Lower lobe of right lung (tissue), 2 donors: ENCODE measurements around the gene ELAVL1. TPM values are rescaled to one million over a fixed set of nuclear protein-coding genes. Genes with fewer than 3 reads are reported as not detected.

ENCODE experiments used
- ATAC-seq, 2 donors: fragments of 200-7000 bp; cut with Tn5 transposase; one replicate each; pipeline ENCODE4 v1.9.1; 2020 to 2022; ENCODE audit warnings: mild to moderate bottlenecking in 2 of 2, moderate library complexity in 2 of 2
- DNase-seq: peaks from one replicate; pipeline ENCODE4 v3.0.0-alpha.2; 2020
- H3K27ac ChIP-seq: fragments of 200-600 bp; one replicate; pipeline ENCODE4 v1.8.0; 2022
- H3K27me3 ChIP-seq: fragments of 200-600 bp; one replicate; pipeline ENCODE4 v1.8.0; 2022; ENCODE audit warnings: low read depth
- H3K36me3 ChIP-seq: fragments of 200-600 bp; one replicate; pipeline ENCODE4 v1.8.0; 2022; ENCODE audit warnings: mild to moderate bottlenecking
- H3K4me1 ChIP-seq: fragments of 200-600 bp; one replicate; pipeline ENCODE4 v1.8.0; 2022
- H3K4me3 ChIP-seq: fragments of 200-600 bp; one replicate; pipeline ENCODE4 v1.8.0; 2022; ENCODE audit warnings: mild to moderate bottlenecking
- H3K9me3 ChIP-seq: fragments of 200-600 bp; one replicate; pipeline ENCODE4 v1.8.0; 2022
- CTCF ChIP-seq: fragments of 200-600 bp; IDR thresholded peaks from one replicate; pipeline ENCODE4 v1.8.0; 2022; ENCODE audit warnings: antibody characterized with exemption, mild to moderate bottlenecking
- intact Hi-C: fragments of 100-400 bp; cut with DNase I; formaldehyde crosslinking; loops from one replicate; pipeline ENCODE4 v1.11.0; 2022
- total RNA-seq: library from RNA; stranded (reverse); fragmentation: NEBNext Ultra II Directional; extraction: Animal tissue kit (Norgen Biotek cat#: 25700); gene quantifications from one replicate; pipeline ENCODE4 v1.2.1, GENCODE V29; 2021
- donor health status: DM: no; HTN: yes; CAD: no; lungs with severe emphysema.

ELAVL1 gene
- total RNA-seq, 1 donor from 2014 or later: 66.3 TPM

- Histone ChIP-seq H3K9me3 (no peaks in the 10 kb centered on the region), H3K36me3 (no peaks in the 10 kb centered on the region), H3K4me1 (peaks cover 11% of the 10 kb centered on the region), H3K4me3 (no peak overlapping the region), H3K27ac (no peak overlapping the region), H3K27me3 (peaks cover 4% of the 10 kb centered on the region)
- DNase-seq (no peak), ATAC-seq (no peak)
- intact Hi-C loops: no loop called here
- no peak for TF ChIP-seq CTCF
These were observed 40.6 kb upstream of the ELAVL1 start for GRCh38 chr19:8045872-8046568.

GRCh38 chr19:8044018-8044417, 38.6 kb upstream of the ELAVL1 start:
- ATAC-seq (no peak), DNase-seq (no peak)
- intact Hi-C loops: no loop called here
- no peaks in the 10 kb centered on the region for H3K4me1 ChIP-seq
- no peaks in the 10 kb centered on the region for H3K36me3 ChIP-seq
- no peak overlapping the region for H3K27ac ChIP-seq
- H3K27me3 ChIP-seq: no peaks in the 10 kb centered on the region
- no peaks in the 10 kb centered on the region for H3K9me3 ChIP-seq
- TF ChIP-seq CTCF: no peak
- no peak overlapping the region for H3K4me3 ChIP-seq

- DNase-seq: no peak
- Histone ChIP-seq H3K27me3 (no peaks in the 10 kb centered on the region), H3K36me3 (no peaks in the 10 kb centered on the region), H3K9me3 (no peaks in the 10 kb centered on the region), H3K4me1 (no peaks in the 10 kb centered on the region), H3K27ac (no peak overlapping the region), H3K4me3 (no peak overlapping the region)
- TF ChIP-seq CTCF: no peak
- no peak for ATAC-seq
- intact Hi-C loops: no loop called here
These were observed 37.5 kb upstream of the ELAVL1 start for GRCh38 chr19:8042900-8043299.

- ATAC-seq (no peak), DNase-seq (no peak)
- intact Hi-C loops: no loop called here
- Histone ChIP-seq H3K27ac (no peak overlapping the region), H3K36me3 (no peaks in the 10 kb centered on the region), H3K9me3 (no peaks in the 10 kb centered on the region), H3K4me3 (no peak overlapping the region), H3K27me3 (no peaks in the 10 kb centered on the region), H3K4me1 (no peaks in the 10 kb centered on the region)
- no peak for TF ChIP-seq CTCF
These were observed 36.1 kb upstream of the ELAVL1 start for GRCh38 chr19:8041531-8041931.

- DNase-seq (no peak), ATAC-seq (no peak)
- no peaks in the 10 kb centered on the region for H3K27me3 ChIP-seq
- intact Hi-C loops: no loop called here
- H3K36me3 ChIP-seq: no peaks in the 10 kb centered on the region
- H3K4me1 ChIP-seq: no peaks in the 10 kb centered on the region
- H3K9me3 ChIP-seq: no peaks in the 10 kb centered on the region
- H3K27ac ChIP-seq: no peak overlapping the region
- no peak for TF ChIP-seq CTCF
- no peak overlapping the region for H3K4me3 ChIP-seq
These were observed 33.8 kb upstream of the ELAVL1 start for GRCh38 chr19:8039231-8039630.
